ENCODE data around the gene GTF3C5. TPM values are rescaled to one million over a fixed set of nuclear protein-coding genes. Genes with fewer than 3 reads are reported as not detected.

The GTF3C5 gene
- total and polyA plus RNA-seq, 2 experiments from 2014 or later: 52.5 to 66.0 TPM

- 95% methylated on average over 8 of the region's 11 CpGs for WGBS (ENCODE audit: low lambda C conversion rate, missing lambda C conversion rate)
- H3K9me2 ChIP-seq (replicated peaks; ENCODE audit: insufficient read depth): no peaks in the 10 kb centered on the region
- H3K4me2 ChIP-seq: no peak overlapping the region
- H3K4me1 ChIP-seq (ENCODE audit: insufficient read depth): no peaks in the 10 kb centered on the region
- no peaks in the 10 kb centered on the region for H3K27me3 ChIP-seq
- DNase-seq (ENCODE audit: low spot score): no peak
- H3K79me2 ChIP-seq: peaks cover 27% of the 10 kb centered on the region
- no peak overlapping the region for H3K27ac ChIP-seq
- H4K20me1 ChIP-seq (ENCODE audit: insufficient read depth, poor library complexity, severe bottlenecking): peaks cover 9% of the 10 kb centered on the region
- no peaks in the 10 kb centered on the region for H3K9me3 ChIP-seq (ENCODE audit: low read depth)
- no peak overlapping the region for H2AFZ ChIP-seq
- no peak overlapping the region for H3K4me3 ChIP-seq
- H3K36me3 ChIP-seq (replicated peaks; ENCODE audit: insufficient read depth, low read depth): no peaks in the 10 kb centered on the region
- TF ChIP-seq EZH2phosphoT487 (IDR thresholded peaks at IDR 0.05; ENCODE audit: low read depth, severe bottlenecking, unreplicated experiment) (no peak), EZH2 (IDR thresholded peaks at IDR 0.05; ENCODE audit: borderline replicate concordance) (no peak), CTCF (IDR thresholded peaks at IDR 0.05; ENCODE audit: poor library complexity) (no peak)
Observed at GRCh38 chr9:133044661-133045060, 13.9 kb downstream of the GTF3C5 start.

DNA sequence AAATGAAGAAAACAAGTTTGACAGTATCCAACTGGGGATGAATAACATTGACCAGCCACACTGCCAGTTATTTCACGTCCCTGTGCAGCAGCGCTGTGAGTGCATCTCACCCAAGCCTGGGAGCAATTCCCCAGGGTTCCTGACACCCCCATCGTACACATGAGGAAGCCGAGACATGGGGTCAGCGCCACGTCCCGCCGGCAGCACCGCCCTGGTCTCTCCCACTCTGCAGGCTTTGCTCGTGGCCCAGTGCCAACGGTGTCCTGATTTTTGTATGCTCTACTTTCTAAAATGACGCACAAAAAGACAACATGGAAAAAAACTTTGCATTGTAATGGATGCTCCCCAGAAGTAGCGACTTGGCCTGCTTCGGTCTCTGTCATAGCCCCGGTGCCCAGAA lies 14.3 kb downstream of the GTF3C5 start:
- Histone ChIP-seq H3K79me2 (peaks cover 22% of the 10 kb centered on the region), H3K27ac (no peak overlapping the region), H3K4me2 (no peak overlapping the region), H3K4me3 (no peak overlapping the region), H3K36me3 (replicated peaks; ENCODE audit: insufficient read depth, low read depth) (no peaks in the 10 kb centered on the region), H3K9me2 (replicated peaks; ENCODE audit: insufficient read depth) (no peaks in the 10 kb centered on the region), H4K20me1 (ENCODE audit: insufficient read depth, poor library complexity, severe bottlenecking) (peaks cover 9% of the 10 kb centered on the region), H3K27me3 (no peaks in the 10 kb centered on the region), H2AFZ (no peak overlapping the region), H3K9me3 (ENCODE audit: low read depth) (no peaks in the 10 kb centered on the region), H3K4me1 (ENCODE audit: insufficient read depth) (no peaks in the 10 kb centered on the region)
- WGBS (ENCODE audit: low lambda C conversion rate, missing lambda C conversion rate): 97% methylated on average over 15 of the region's 15 CpGs
- no peak for DNase-seq (ENCODE audit: low spot score)
- TF ChIP-seq EZH2 (IDR thresholded peaks at IDR 0.05; ENCODE audit: borderline replicate concordance) (no peak), CTCF (IDR thresholded peaks at IDR 0.05; ENCODE audit: poor library complexity) (no peak), EZH2phosphoT487 (IDR thresholded peaks at IDR 0.05; ENCODE audit: low read depth, severe bottlenecking, unreplicated experiment) (no peak)

DNA sequence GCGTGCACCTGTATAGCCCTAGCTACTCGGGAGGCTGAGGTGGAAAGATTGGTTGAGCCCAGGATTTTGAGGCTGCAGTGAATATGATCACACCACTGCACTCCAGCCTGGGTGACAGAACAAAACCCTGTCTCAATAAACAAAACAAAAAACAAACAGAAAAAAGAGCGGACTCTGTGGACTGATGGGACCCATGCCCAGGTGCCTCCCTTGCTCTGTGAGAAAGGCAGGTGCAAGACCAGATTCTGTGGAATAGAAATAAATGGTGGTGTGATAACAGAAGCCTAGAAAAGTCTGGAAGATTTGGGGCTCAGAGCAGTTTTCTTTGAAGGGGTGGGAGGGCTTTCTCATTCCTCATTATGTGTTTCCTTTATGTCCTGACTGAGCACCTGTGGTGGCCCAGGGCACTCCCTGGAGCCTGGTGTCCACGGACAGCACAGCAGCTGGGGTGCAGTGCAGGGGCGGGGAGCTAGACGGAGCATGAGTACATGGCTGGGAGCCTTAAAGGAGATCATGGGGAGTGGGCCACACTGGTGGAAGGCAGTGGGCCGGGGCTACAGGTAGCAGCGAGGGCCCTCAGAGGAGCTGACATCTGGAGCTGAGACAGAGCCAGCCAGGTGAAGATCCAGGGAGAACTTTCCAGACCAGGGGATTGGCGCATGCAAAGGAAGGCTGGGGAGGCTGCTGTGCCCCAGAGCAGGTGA lies 15.6 kb downstream of the GTF3C5 start:
- no peak overlapping the region for H3K4me3 ChIP-seq

More for the DNA sequence above, 15.6 kb downstream of the GTF3C5 start:
- no peak overlapping the region for H2AFZ ChIP-seq
- no peaks in the 10 kb centered on the region for H3K4me1 ChIP-seq (ENCODE audit: insufficient read depth)
- H4K20me1 ChIP-seq (ENCODE audit: insufficient read depth, poor library complexity, severe bottlenecking): no peaks in the 10 kb centered on the region
- H3K9me3 ChIP-seq (ENCODE audit: low read depth): no peaks in the 10 kb centered on the region
- 99% methylated on average over 9 of the region's 9 CpGs for WGBS (ENCODE audit: low lambda C conversion rate, missing lambda C conversion rate)
- peaks cover 11% of the 10 kb centered on the region for H3K79me2 ChIP-seq
- no peaks in the 10 kb centered on the region for H3K36me3 ChIP-seq (replicated peaks; ENCODE audit: insufficient read depth, low read depth)
- no peaks in the 10 kb centered on the region for H3K27me3 ChIP-seq
- TF ChIP-seq EZH2 (IDR thresholded peaks at IDR 0.05; ENCODE audit: borderline replicate concordance) (no peak), CTCF (IDR thresholded peaks at IDR 0.05; ENCODE audit: poor library complexity) (no peak), EZH2phosphoT487 (IDR thresholded peaks at IDR 0.05; ENCODE audit: low read depth, severe bottlenecking, unreplicated experiment) (no peak)
- H3K4me2 ChIP-seq: no peak overlapping the region
- DNase-seq (ENCODE audit: low spot score): no peak
- no peaks in the 10 kb centered on the region for H3K9me2 ChIP-seq (replicated peaks; ENCODE audit: insufficient read depth)
- no peak overlapping the region for H3K27ac ChIP-seq

All from hepatocyte (in vitro differentiated cells).